Stimulated activated CD4-positive, alpha-beta T cell treated with anti-CD3 and anti-CD28 coated beads, Interleukin-4, amount 100 ng/mL, for 4 hours (primary cell): Measurements from ENCODE around the gene ZDHHC6.
"Not testable (repeated sequence)": the region's sequence is repeated elsewhere in the genome, so short reads cannot be mapped to it uniquely, and the experiment has no call there.

Experiments
- DNase-seq, 2 experiments: peaks; one replicate each; pipeline ENCODE4 v3.0.0-alpha.2; 2020

Gene ZDHHC6

DNA sequence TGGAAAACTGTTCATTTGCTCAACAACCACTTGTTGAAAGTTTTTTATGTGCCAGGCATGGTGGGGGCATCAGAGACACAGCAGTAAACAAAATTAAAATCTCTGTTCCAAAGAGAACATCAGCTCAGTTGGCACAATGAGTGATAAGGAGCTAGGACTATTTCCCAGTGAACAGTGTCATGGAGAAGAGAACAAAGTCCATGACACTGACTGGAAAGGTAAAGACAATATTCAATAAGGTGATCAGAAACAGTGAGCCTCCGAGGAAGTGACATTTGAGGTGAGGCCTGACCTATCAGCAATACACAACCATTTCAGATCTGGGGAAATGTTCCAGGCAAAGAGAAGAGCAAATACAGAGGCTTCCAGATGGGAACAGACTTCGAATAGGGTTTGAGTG is 58.2 kb downstream of the ZDHHC6 start:
- no peak for DNase-seq

DNA sequence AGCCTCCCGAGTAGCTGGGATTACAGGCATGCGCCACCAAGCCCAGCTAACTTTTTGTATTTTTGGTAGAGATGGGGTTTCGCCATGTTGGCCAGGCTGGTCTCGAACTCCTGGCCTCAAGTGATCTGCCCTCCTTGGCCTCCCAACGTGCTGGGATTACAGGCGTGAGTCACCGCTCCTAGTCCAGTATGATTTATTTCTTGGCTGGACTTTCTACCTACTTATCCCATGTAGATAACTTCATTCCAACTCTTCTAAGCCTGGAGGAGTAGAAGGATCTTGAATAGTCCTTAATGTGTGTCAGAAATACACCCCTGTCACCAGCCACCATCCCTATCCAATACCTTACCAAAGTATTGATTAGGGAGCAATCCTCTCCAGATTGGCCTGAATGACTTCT is 58.7 kb downstream of the ZDHHC6 start:
- not testable (repeated sequence) for DNase-seq

DNA sequence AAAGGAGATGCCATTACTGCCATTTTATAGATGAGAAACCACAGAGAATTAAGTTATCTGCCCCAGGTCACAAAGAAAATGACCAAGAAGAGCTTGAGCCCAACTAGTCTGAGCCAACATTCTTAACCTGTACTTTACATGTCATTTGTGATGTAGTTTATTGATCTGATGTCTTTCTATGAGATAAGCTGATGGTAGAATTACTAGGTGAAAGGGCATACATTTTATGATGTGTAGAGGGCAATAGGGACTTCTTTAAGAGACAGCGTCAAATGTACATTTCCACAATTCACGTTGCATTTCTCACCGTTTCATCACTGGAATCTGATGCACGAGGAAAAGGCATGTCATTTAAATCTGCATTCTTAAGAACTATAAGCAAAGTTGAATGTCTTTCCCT is 61.5 kb downstream of the ZDHHC6 start:
- DNase-seq: no peak

DNA sequence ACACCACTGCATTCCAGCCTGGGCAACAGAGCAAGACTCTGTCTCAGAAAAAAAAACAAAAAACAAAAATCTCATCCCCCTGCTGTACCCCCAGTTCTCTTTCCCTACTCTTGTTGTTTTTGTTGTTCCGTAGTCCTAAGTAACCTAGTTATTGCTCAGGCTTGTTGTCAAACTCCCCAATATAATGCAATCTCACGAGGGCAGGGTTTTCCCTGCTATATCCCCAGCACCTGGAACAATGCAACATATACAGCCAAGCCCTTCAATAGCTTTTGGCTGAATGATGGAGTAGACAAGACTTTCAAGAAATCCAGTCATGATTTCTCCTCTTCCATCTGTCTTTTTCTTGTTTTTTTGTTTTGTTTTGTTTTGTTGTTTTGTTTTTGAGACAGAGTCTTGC is 62.6 kb downstream of the ZDHHC6 start:
- DNase-seq: no peak

DNA sequence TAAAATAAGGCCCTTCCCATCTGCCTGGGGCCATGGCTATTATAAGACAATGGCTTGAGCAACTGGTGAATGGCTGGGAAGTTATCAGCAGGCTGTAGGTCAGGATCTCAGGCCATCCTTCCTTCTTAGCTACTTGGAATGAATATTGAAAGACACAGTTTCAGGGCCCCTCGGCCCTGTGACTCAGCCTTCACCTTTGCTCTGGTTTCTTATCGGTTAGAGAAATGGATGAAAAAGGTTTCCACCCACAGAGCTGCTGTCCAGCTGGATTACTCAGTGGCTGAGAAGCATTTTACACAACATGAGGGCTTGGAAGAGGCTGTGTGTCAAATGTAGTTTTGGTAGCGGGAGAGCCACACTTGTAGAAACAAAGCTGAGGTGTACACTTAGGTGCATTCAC is 63.4 kb downstream of the ZDHHC6 start:
- no peak for DNase-seq

DNA sequence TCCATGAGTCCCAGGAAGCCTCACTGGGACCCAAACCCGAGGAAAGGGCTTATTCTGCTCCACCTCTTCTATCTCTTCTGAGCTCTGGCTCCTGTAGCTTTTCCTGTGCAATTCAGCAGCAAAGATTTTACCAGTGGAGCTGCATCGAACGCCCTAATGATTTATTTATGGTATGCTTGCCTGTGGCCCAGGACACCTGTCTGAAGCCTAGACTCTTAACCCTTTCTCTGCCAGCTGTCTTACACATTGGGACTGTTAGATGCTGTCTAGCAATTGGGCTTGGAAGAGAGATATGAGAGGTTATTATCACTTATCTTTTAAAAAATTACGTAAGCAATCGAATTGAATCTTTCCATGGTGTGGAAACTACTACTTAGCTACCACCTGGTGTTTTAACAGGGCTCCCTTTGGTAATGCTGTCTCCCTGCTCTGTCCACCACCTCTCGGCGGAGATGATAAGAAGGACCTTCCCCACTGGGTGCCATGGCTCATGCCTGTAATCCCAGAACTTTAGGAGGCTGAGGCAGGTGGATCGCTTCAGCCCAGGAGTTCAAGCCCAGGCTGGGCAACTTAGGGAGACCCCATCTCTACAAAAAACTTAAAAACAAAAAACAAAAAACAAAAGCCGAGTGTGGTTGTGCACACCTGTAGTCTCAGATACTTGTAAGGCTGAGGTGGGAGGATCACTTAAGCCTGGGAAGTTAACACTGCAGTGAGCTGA is 64.0 kb downstream of the ZDHHC6 start:
- no peak for DNase-seq
